Esophagus squamous epithelium (tissue), 4 donors: ENCODE data around the gene SLC26A4.

Experiments
- POLR2A ChIP-seq, 4 donors: fragments of 450-650 bp; IDR thresholded peaks; one replicate each; pipeline ENCODE4 v1.6.1; 2017; ENCODE audit warnings: antibody characterized with exemption in 4 of 4, mild to moderate bottlenecking in 4 of 4, moderate library complexity in 3 of 4
- TF ChIP-seq, protein P1 (sequence below), 6 experiments: fragments of 450-650 bp in 4 of 6; fragments of 200-600 bp in 2 of 6; sonication (generic) in 2 of 6; IDR thresholded peaks; one replicate each; pipeline ENCODE4 v1.5.1; 2016 to 2019; ENCODE audit warnings: antibody characterized with exemption in 6 of 6, mild to moderate bottlenecking in 4 of 6, moderate library complexity in 4 of 6

DNA sequence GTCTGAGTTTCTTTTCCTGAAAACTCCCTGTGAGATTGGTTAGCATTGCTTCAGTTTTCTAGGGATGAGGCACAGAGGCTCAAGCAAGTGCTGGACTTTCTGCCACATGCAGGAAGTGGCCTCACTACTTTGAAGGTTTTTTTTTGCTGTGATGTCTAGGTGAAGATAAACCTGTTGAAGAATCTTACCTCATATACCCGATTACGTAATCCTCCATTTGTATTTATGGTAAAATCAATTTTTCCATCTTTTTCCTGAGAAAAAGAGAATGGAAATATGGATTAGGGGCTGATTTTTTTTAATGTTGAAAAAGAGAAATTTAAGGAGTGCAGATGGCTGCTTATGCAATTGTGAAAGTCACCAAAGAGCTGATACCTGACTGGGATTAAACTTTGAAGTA, 106.8 kb downstream of the SLC26A4 start:
- TF ChIP-seq, protein P1, sequence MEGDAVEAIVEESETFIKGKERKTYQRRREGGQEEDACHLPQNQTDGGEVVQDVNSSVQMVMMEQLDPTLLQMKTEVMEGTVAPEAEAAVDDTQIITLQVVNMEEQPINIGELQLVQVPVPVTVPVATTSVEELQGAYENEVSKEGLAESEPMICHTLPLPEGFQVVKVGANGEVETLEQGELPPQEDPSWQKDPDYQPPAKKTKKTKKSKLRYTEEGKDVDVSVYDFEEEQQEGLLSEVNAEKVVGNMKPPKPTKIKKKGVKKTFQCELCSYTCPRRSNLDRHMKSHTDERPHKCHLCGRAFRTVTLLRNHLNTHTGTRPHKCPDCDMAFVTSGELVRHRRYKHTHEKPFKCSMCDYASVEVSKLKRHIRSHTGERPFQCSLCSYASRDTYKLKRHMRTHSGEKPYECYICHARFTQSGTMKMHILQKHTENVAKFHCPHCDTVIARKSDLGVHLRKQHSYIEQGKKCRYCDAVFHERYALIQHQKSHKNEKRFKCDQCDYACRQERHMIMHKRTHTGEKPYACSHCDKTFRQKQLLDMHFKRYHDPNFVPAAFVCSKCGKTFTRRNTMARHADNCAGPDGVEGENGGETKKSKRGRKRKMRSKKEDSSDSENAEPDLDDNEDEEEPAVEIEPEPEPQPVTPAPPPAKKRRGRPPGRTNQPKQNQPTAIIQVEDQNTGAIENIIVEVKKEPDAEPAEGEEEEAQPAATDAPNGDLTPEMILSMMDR (IDR thresholded peaks at IDR 0.05): no peak
- TF ChIP-seq POLR2A (IDR thresholded peaks at IDR 0.05): no peak
